HepG2 (cell line): Measurements from ENCODE around the gene PCED1B. TPM values are rescaled to one million over a fixed set of nuclear protein-coding genes. Genes with fewer than 3 reads are reported as not detected.

Source experiments
- ATAC-seq: fragments of 200-7000 bp; cut with Tn5 transposase; 3 replicates; pipeline ENCODE4 v1.9.1; 2020; ENCODE audit warnings: mild to moderate bottlenecking, moderate library complexity
- BruUV-seq: library from RNA; stranded (reverse); fragments of 400-500 nt; replicated peaks from 2 replicates; lab custom pipeline; 2021; lab: Mats Ljungman, UMichigan
- CTCF ChIA-PET: fragments of 300-600 bp; formaldehyde crosslinking; extraction: SDS; loops from one replicate; lab custom pipeline; 2021; ENCODE audit warnings: low total read pairs, inconsistent platforms, low intra/inter-chr PET ratio; lab: Yijun Ruan, JAX
- POLR2A ChIA-PET: fragments of 350-600 bp; sonication (Branson Sonifier 250); formaldehyde crosslinking; loops from one replicate; lab custom pipeline; 2020; ENCODE audit warnings: antibody characterized with exemption, inconsistent platforms; lab: Yijun Ruan, JAX
- DNase-seq: peaks from one replicate; pipeline ENCODE4 v3.0.0-alpha.2; 2015; ENCODE audit warnings: low spot score
- FAIRE-seq: peaks from 3 replicates; lab custom pipeline; 2011; peaks lifted over from hg19 to GRCh38; lab: Jason Lieb, UNC
- H2AFZ ChIP-seq: one replicate; pipeline ENCODE4 v1.6.1; 2011; ENCODE audit warnings: low read length, inconsistent platforms
- H3K27ac ChIP-seq: fragments of 300-600 bp; 3 replicates; pipeline ENCODE4 v1.8.0; 2011; ENCODE audit warnings: mixed run types, mild to moderate bottlenecking, mixed read lengths, low read length, inconsistent platforms; ENCODE audit not compliant: insufficient read depth; ENCODE audit errors: extremely low read length
- H3K27me3 ChIP-seq, 2 experiments: fragments of 200-600 bp in 1 of 2; 2 replicates in 1 of 2; 3 replicates in 1 of 2; pipeline versions ENCODE4 v1.6.0 to v1.8.0; 2011; ENCODE audit warnings: low read length in 2 of 2, mild to moderate bottlenecking in 2 of 2, moderate library complexity in 2 of 2, inconsistent platforms in 1 of 2; ENCODE audit not compliant: insufficient read depth in 2 of 2, control insufficient read depth in 1 of 2
- H3K36me3 ChIP-seq, 2 experiments: fragments of 200-600 bp in 1 of 2; replicated peaks in 1 of 2; 2 replicates in 1 of 2; 3 replicates in 1 of 2; pipeline versions ENCODE4 v1.5.1 to v1.8.0; 2011; ENCODE audit warnings: low read length in 2 of 2, inconsistent platforms in 1 of 2; ENCODE audit not compliant: insufficient read depth in 2 of 2, control insufficient read depth in 1 of 2
- H3K4me1 ChIP-seq: 2 replicates; pipeline ENCODE4 v1.5.1; 2012; ENCODE audit warnings: low read length, inconsistent platforms; ENCODE audit not compliant: insufficient read depth
- H3K4me2 ChIP-seq: 2 replicates; pipeline ENCODE4 v1.6.0; 2011; ENCODE audit warnings: low read depth, low read length, inconsistent platforms
- H3K4me3 ChIP-seq, 3 experiments: fragments of 200-600 bp in 1 of 3; sonication (generic), shearing (Covaris generic) in 1 of 3; replicated peaks in 1 of 3; 2 replicates each; pipeline ENCODE4 v1.5.1; 2011 to 2016; ENCODE audit warnings: low read length in 3 of 3, inconsistent platforms in 2 of 3, low read depth in 2 of 3, mild to moderate bottlenecking in 2 of 3, control low read depth in 1 of 3, mixed read lengths in 1 of 3; ENCODE audit not compliant: insufficient read depth in 1 of 3
- H3K79me2 ChIP-seq: one replicate; pipeline ENCODE4 v1.6.1; 2011; ENCODE audit warnings: low read length, inconsistent platforms; ENCODE audit not compliant: insufficient read depth
- H3K9ac ChIP-seq: 2 replicates; pipeline ENCODE4 v1.6.0; 2011; ENCODE audit warnings: mild to moderate bottlenecking, low read depth, low read length, inconsistent platforms; ENCODE audit not compliant: insufficient read depth
- H3K9me3 ChIP-seq: 2 replicates; pipeline ENCODE4 v1.5.1; 2012; ENCODE audit warnings: mild to moderate bottlenecking, low read length
- H4K20me1 ChIP-seq: 2 replicates; pipeline ENCODE4 v1.6.0; 2011; ENCODE audit warnings: inconsistent platforms, mild to moderate bottlenecking, low read length, moderate library complexity; ENCODE audit not compliant: insufficient read depth
- BCL6 ChIP-seq: IDR thresholded peaks from 2 replicates; pipeline ENCODE4 v1.6.1; 2016; ENCODE audit warnings: missing genetic modification reagents, missing compliant biosample characterization
- SP2 ChIP-seq: sonication (generic); formaldehyde crosslinking; IDR thresholded peaks from 2 replicates; pipeline ENCODE4 v1.5.1; 2020; ENCODE audit warnings: mild to moderate bottlenecking, missing genetic modification reagents
- THAP11 ChIP-seq: IDR thresholded peaks from 2 replicates; pipeline ENCODE4 v1.6.1; 2016; ENCODE audit warnings: missing biosample characterization, missing genetic modification reagents
- ZNF317 ChIP-seq: sonication (generic); formaldehyde crosslinking; IDR thresholded peaks from 2 replicates; pipeline ENCODE4 v1.5.0; 2020; ENCODE audit warnings: mild to moderate bottlenecking, missing genetic modification reagents
- ZNF687 ChIP-seq: sonication (generic); formaldehyde crosslinking; IDR thresholded peaks from 2 replicates; pipeline ENCODE4 v1.5.1; 2020; ENCODE audit warnings: mild to moderate bottlenecking, missing genetic modification reagents, moderate library complexity
- WGBS: methylation state at CpG from one replicate; pipeline ENCODE4 v1.1.6; 2017; ENCODE audit warnings: low lambda C conversion rate; 5-methylcytosine and 5-hydroxymethylcytosine counted together
- in situ Hi-C: cut with HindIII; loops from 2 replicates; pipeline ENCODE4 v1.10.0; 2017; ENCODE audit warnings: low pct_unique_long_range_greater_than_20kb; ENCODE audit not compliant: extremely low pct_ligation_motif_present
- intact Hi-C: fragments of 100-400 bp; cut with micrococcal nuclease; formaldehyde crosslinking; loops from one replicate; pipeline ENCODE4 v1.10.0; 2022; ENCODE audit not compliant: unreplicated experiment
- polyA plus RNA-seq, 8 experiments: library from polyadenylated mRNA; depleted of rRNA in 3 of 8; stranded (reverse) in 7 of 8; unstranded in 1 of 8; fragments of >200 nt; fragmentation: Illumina TruSeq in 4 of 8; extraction: Trizol in 4 of 8; gene quantifications; 2 replicates each; pipeline versions ENCODE4 v1.2.1 to v1.2.3, GENCODE V29; 2011 to 2016; ENCODE audit warnings: low read depth in 4 of 8, missing spikeins in 1 of 8, mixed read lengths in 1 of 8; ENCODE audit not compliant: insufficient read depth in 1 of 8
- total RNA-seq, 5 experiments: library from RNA; depleted of rRNA; stranded (reverse); fragments of >200 nt; fragmentation: Illumina TruSeq; extraction: Trizol; gene quantifications; 2 replicates each; pipeline ENCODE4 v1.2.3, GENCODE V29; 2016; ENCODE audit warnings: low read depth in 1 of 5

The PCED1B gene
- total and polyA plus RNA-seq, 2 of the 13 experiments (the other 11 are each of a cell fraction or from before 2014, with no cell fraction given): 0.11 to 0.37 TPM

GRCh38 chr12:47079981-47080724, 732 bp downstream of the PCED1B start:
- in situ Hi-C loops: no loop called here
- no TSS peak for BruUV-seq
- Histone ChIP-seq H3K36me3 (no peaks in the 10 kb centered on the region), H3K9me3 (no peaks in the 10 kb centered on the region), H3K4me1 (peaks cover 15% of the 10 kb centered on the region), H3K79me2 (no peaks in the 10 kb centered on the region), H3K9ac (no peak overlapping the region), H3K27me3 (peaks cover 4 to 29% of the 10 kb centered on the region in 2 experiments), H3K4me3 (no peak overlapping the region), H2AFZ (no peak overlapping the region), H3K4me2 (0 out of 2 replicates have a peak overlapping the region, but pooled peaks have one; percentile 66), H4K20me1 (no peaks in the 10 kb centered on the region), H3K27ac (no peak overlapping the region)
- DNase-seq (no peak), FAIRE-seq (no peak), ATAC-seq (no peak)
- WGBS: 83% methylated on average over 27 of the region's 49 CpGs
- TF ChIP-seq ZNF687: 0 out of 2 replicates have a peak, but pooled peaks have one; percentile 2
- TF ChIP-seq SP2 (CRISPR knock-in tag): no peak
- TF ChIP-seq ZNF317 (CRISPR knock-in tag): no peak
- TF ChIP-seq BCL6 (CRISPR knock-in tag): no peak
- no peak for TF ChIP-seq THAP11
- intact Hi-C loops: no loop called here
- ChIA-PET POLR2A (no interaction called here), CTCF (no interaction called here)
